Erythroblast (primary cell): ENCODE results near the gene SPG21.

Source experiments
- GATA1 ChIP-seq: IDR thresholded peaks from 2 replicates; pipeline ENCODE4 v1.6.1; 2011; ENCODE audit warnings: low read depth, mild to moderate bottlenecking, control low read depth, low read length, moderate library complexity
- POLR2A ChIP-seq: IDR thresholded peaks from 2 replicates; pipeline ENCODE4 v1.6.1; 2011; ENCODE audit warnings: mild to moderate bottlenecking, low read length

GRCh38 chr15:64997745-64998375, 8.1 kb upstream of the SPG21 start:
- TF ChIP-seq POLR2A (no peak), GATA1 (no peak)
